OCI-LY3 (cell line): ENCODE measurements around the gene PRUNE2.

Experiments
- H2AFZ ChIP-seq: fragments of 200-600, 300-600 bp; shearing (Covaris generic); 2 replicates; pipeline ENCODE4 v1.6.0; 2014; ENCODE audit warnings: antibody characterized with exemption, low read depth, low read length
- H3K27ac ChIP-seq: fragments of 200-600, 300-600 bp; sonication (generic); 2 replicates; pipeline ENCODE4 v1.5.1; 2014; ENCODE audit warnings: mild to moderate bottlenecking, low read length, moderate library complexity, mixed read lengths
- H3K27me3 ChIP-seq: fragments of 200-600, 300-600 bp; sonication (generic); 2 replicates; pipeline ENCODE4 v1.6.1; 2014; ENCODE audit warnings: low read depth, low read length, mixed read lengths
- H3K36me3 ChIP-seq: fragments of 200-600, 300-600 bp; sonication (generic); replicated peaks from 2 replicates; pipeline ENCODE3; 2014; ENCODE audit warnings: low read depth, low read length, mixed read lengths
- H3K4me1 ChIP-seq: fragments of 300-600, 200-600 bp; sonication (generic); 2 replicates; pipeline ENCODE4 v1.6.1; 2014; ENCODE audit warnings: low read length, mixed read lengths
- H3K4me2 ChIP-seq: fragments of 200-600, 300-600 bp; sonication (generic); 2 replicates; pipeline ENCODE4 v1.6.1; 2014; ENCODE audit warnings: low read length, mixed read lengths
- H3K4me3 ChIP-seq: fragments of 300-600, 200-600 bp; sonication (generic); 2 replicates; pipeline ENCODE4 v1.5.1; 2014; ENCODE audit warnings: antibody characterized with exemption, mild to moderate bottlenecking, low read length, moderate library complexity
- H3K79me2 ChIP-seq: fragments of 300-600, 200-600 bp; shearing (Covaris generic); 2 replicates; pipeline ENCODE4 v1.6.1; 2014; ENCODE audit warnings: mild to moderate bottlenecking, low read length, mixed read lengths
- H3K9ac ChIP-seq: fragments of 300-600, 200-600 bp; shearing (Covaris generic); 2 replicates; pipeline ENCODE4 v1.6.0; 2014; ENCODE audit warnings: mild to moderate bottlenecking, low read length, moderate library complexity
- H3K9me3 ChIP-seq: fragments of 200-600, 300-600 bp; shearing (Covaris generic); 2 replicates; pipeline ENCODE4 v1.6.1; 2014; ENCODE audit warnings: low read length, mixed read lengths; ENCODE audit not compliant: insufficient read depth
- H4K20me1 ChIP-seq: fragments of 200-600, 300-600 bp; sonication (generic); 2 replicates; pipeline ENCODE4 v1.6.1; 2016; ENCODE audit warnings: low read length, mixed read lengths; ENCODE audit not compliant: insufficient read depth
- CTCF ChIP-seq: fragments of 200-600, 300-600 bp; sonication (generic); IDR thresholded peaks from 2 replicates; pipeline ENCODE4 v1.5.1; 2014; ENCODE audit warnings: antibody characterized with exemption, low read length, low read depth
- EZH2phosphoT487 ChIP-seq: fragments of 200-600 bp; shearing (Covaris generic); IDR thresholded peaks from 2 replicates; pipeline ENCODE4 v1.6.1; 2018; ENCODE audit warnings: antibody characterized with exemption, mixed run types, low read depth

Gene PRUNE2

DNA sequence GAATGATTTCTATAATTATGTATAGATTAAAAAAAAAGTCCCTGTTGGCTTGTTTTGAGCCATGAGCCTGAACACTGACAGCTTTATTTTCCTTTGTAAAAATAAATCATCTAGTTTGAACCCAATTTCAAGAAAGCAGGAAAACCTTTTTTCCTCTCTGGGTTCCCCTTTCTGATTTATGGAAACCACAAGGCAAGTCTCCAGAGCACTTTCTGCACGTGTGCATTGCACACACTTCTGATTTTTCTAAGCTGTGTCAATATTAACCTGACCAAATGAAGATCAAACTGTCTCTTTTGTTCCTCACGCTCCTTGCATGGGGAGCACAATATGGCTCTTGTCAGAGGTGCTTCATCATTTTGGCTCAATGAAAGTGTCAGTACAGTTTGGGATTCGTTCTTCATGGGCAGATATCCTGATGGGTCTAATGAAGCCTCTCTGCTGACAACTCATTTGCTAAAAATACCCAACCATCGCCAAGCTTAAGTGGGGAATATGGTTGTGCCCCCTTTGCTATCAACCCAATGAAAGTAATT is 180.8 kb downstream of the PRUNE2 start:
- H3K4me2 ChIP-seq: no peak overlapping the region
- no peaks in the 10 kb centered on the region for H3K9me3 ChIP-seq
- peaks cover 25% of the 10 kb centered on the region for H3K27me3 ChIP-seq
- H3K36me3 ChIP-seq: no peaks in the 10 kb centered on the region
- no peaks in the 10 kb centered on the region for H4K20me1 ChIP-seq
- no peaks in the 10 kb centered on the region for H3K4me1 ChIP-seq
- no peak for TF ChIP-seq CTCF
- no peak for TF ChIP-seq EZH2phosphoT487
- H3K9ac ChIP-seq: no peak overlapping the region
- no peaks in the 10 kb centered on the region for H3K79me2 ChIP-seq
- H3K4me3 ChIP-seq: no peak overlapping the region
- H2AFZ ChIP-seq: no peak overlapping the region
- no peak overlapping the region for H3K27ac ChIP-seq

DNA sequence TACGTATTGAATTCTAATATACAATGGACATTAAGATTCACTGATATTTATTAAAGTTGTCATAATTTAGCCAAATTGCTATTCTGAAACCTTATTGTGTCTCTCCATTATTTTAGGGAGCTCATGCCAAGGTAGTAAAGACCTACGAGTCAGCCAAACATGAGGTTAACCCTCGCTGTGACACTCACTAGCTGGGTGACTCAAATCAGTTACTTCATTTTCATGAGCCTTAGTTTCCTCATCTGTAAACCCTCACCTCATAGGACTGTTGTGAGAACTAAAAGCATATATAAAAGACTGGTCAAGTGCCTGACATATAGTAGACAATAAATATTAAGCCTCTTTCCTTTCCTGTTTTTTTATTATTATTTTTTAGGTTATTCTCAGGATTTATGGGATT is 185.7 kb downstream of the PRUNE2 start:
- no peaks in the 10 kb centered on the region for H3K9me3 ChIP-seq
- H3K4me2 ChIP-seq: no peak overlapping the region
- H4K20me1 ChIP-seq: no peaks in the 10 kb centered on the region
- no peaks in the 10 kb centered on the region for H3K36me3 ChIP-seq
- H3K4me3 ChIP-seq: no peak overlapping the region
- H3K4me1 ChIP-seq: no peaks in the 10 kb centered on the region
- TF ChIP-seq CTCF: no peak
- TF ChIP-seq EZH2phosphoT487: no peak
- H3K27ac ChIP-seq: no peak overlapping the region
- peaks cover 16% of the 10 kb centered on the region for H3K27me3 ChIP-seq
- no peak overlapping the region for H2AFZ ChIP-seq
- H3K9ac ChIP-seq: no peak overlapping the region
- H3K79me2 ChIP-seq: no peaks in the 10 kb centered on the region

DNA sequence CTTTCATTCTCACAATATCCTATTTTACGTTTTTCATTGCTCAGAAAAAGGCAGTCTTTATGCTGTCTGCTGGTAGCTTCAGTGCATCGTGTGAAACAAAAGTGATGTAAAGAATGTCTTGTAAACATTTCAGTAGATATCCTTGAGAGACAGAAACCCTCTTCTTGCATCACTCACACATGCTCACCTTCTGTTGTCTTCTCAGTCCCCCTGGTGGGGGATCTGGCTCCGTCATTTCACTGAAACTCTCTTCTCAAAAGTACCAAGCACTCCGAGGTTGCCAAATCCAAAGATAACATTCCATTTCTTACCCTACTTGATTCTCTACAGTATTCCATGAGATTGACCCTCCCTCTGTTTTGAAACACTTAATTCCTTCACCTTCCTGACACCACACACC is 187.7 kb downstream of the PRUNE2 start:
- no peaks in the 10 kb centered on the region for H3K4me1 ChIP-seq
- H2AFZ ChIP-seq: no peak overlapping the region
- H3K79me2 ChIP-seq: no peaks in the 10 kb centered on the region
- H3K27me3 ChIP-seq: peaks cover 12% of the 10 kb centered on the region
- TF ChIP-seq CTCF (no peak), EZH2phosphoT487 (no peak)
- no peaks in the 10 kb centered on the region for H4K20me1 ChIP-seq
- no peak overlapping the region for H3K9ac ChIP-seq
- H3K4me2 ChIP-seq: no peak overlapping the region
- H3K36me3 ChIP-seq: no peaks in the 10 kb centered on the region
- H3K4me3 ChIP-seq: no peak overlapping the region
- no peak overlapping the region for H3K27ac ChIP-seq
- no peaks in the 10 kb centered on the region for H3K9me3 ChIP-seq

- no peak overlapping the region for H3K4me2 ChIP-seq
- H3K9ac ChIP-seq: no peak overlapping the region
- H3K27me3 ChIP-seq: peaks cover 12% of the 10 kb centered on the region
- H3K4me3 ChIP-seq: no peak overlapping the region
- no peaks in the 10 kb centered on the region for H3K9me3 ChIP-seq
- H3K27ac ChIP-seq: no peak overlapping the region
- H4K20me1 ChIP-seq: no peaks in the 10 kb centered on the region
- H3K4me1 ChIP-seq: no peaks in the 10 kb centered on the region
- TF ChIP-seq CTCF (no peak), EZH2phosphoT487 (no peak)
- no peak overlapping the region for H2AFZ ChIP-seq
- no peaks in the 10 kb centered on the region for H3K79me2 ChIP-seq
- no peaks in the 10 kb centered on the region for H3K36me3 ChIP-seq
Measured at GRCh38 chr9:76717613-76718012, 188.3 kb downstream of the PRUNE2 start.
